Activated naive CD4-positive, alpha-beta T cell treated with anti-CD3 and anti-CD28 coated beads, Interleukin-2, amount 10 ng/mL, durations not matched to agents 7 days and 5 days (primary cell): ENCODE results near the gene IGSF6.
A peak's percentile ranks its signal among the peaks of the same experiment; 100 is the strongest.
"Not testable (repeated sequence)": the region's sequence is repeated elsewhere in the genome, so short reads cannot be mapped to it uniquely, and the experiment has no call there.

Experiments used
- CTCF ChIA-PET: fragments of 350-600 bp; sonication (Branson Sonifier 250); formaldehyde crosslinking; loops from one replicate; lab custom pipeline; 2021; ENCODE audit warnings: antibody characterized with exemption; lab: Charles Lee
- DNase-seq: peaks from one replicate; pipeline ENCODE4 v3.0.0-alpha.2; 2020
- H3K27ac Mint-ChIP-seq: one replicate; pipeline ENCODE4 v1.8.0; 2021; ENCODE audit warnings: mild to moderate bottlenecking, moderate library complexity, mixed read lengths
- H3K27me3 Mint-ChIP-seq: one replicate; pipeline ENCODE4 v1.8.0; 2021; ENCODE audit warnings: mild to moderate bottlenecking, mixed read lengths
- H3K36me3 Mint-ChIP-seq: one replicate; pipeline ENCODE4 v1.8.0; 2021; ENCODE audit warnings: mixed read lengths
- H3K4me1 Mint-ChIP-seq: one replicate; pipeline ENCODE4 v1.8.0; 2021; ENCODE audit warnings: mixed read lengths
- H3K4me3 Mint-ChIP-seq: one replicate; pipeline ENCODE4 v1.8.0; 2021; ENCODE audit warnings: mild to moderate bottlenecking, moderate library complexity, mixed read lengths
- H3K9me3 Mint-ChIP-seq: one replicate; pipeline ENCODE4 v1.8.0; 2021; ENCODE audit warnings: mixed read lengths

The IGSF6 gene

GRCh38 chr16:21652453-21652852 lies at the start of gene IGSF6:
Gene IGSF6, minus strand, starts transcription at chr16:21652608. Its CDS starts 10 bp downstream, at chr16:21652598.
- Mint-ChIP-seq H3K27me3 (no peaks in the 10 kb centered on the region), H3K27ac (no peak within 1 kb of the TSS), H3K4me1 (peaks cover 46% of the 10 kb centered on the region), H3K36me3 (peaks cover 21% of the 10 kb centered on the region), H3K4me3 (no peak within 1 kb of the TSS), H3K9me3 (no peaks in the 10 kb centered on the region)
- DNase-seq: no peak
- CTCF ChIA-PET: no interaction called here

GRCh38 chr16:21701271-21701670 lies 48.9 kb upstream of the IGSF6 start:
- Mint-ChIP-seq H3K36me3 (no peaks in the 10 kb centered on the region), H3K9me3 (no peaks in the 10 kb centered on the region), H3K4me1 (no peaks in the 10 kb centered on the region), H3K27me3 (no peaks in the 10 kb centered on the region), H3K4me3 (no peak overlapping the region), H3K27ac (peak overlapping the region; percentile 58)
- CTCF ChIA-PET: interaction anchor here (0.6 to 1.7 kb wide), 4 partner anchors 44 to 1315 kb away, joined by 3 to 5 read pairs (median 3); no protein-coding TSS in a partner anchor
- no peak for DNase-seq

GRCh38 chr16:21698169-21699032 lies 46.0 kb upstream of the IGSF6 start:
- no peak for DNase-seq
- H3K9me3 Mint-ChIP-seq: no peaks in the 10 kb centered on the region
- no peaks in the 10 kb centered on the region for H3K4me1 Mint-ChIP-seq
- no peak overlapping the region for H3K27ac Mint-ChIP-seq
- CTCF ChIA-PET: interaction anchor here (0.5 to 1.4 kb wide), 4 partner anchors 10 to 114 kb away, joined by 3 read pairs; no protein-coding TSS in a partner anchor
- no peaks in the 10 kb centered on the region for H3K36me3 Mint-ChIP-seq
- H3K4me3 Mint-ChIP-seq: no peak overlapping the region
- peaks cover 9% of the 10 kb centered on the region for H3K27me3 Mint-ChIP-seq

- Mint-ChIP-seq H3K4me1 (no peaks in the 10 kb centered on the region), H3K36me3 (no peaks in the 10 kb centered on the region), H3K4me3 (no peak overlapping the region), H3K27me3 (peaks cover 9% of the 10 kb centered on the region), H3K27ac (no peak overlapping the region), H3K9me3 (no peaks in the 10 kb centered on the region)
- DNase-seq: no peak
- CTCF ChIA-PET: no interaction called here
Measured at GRCh38 chr16:21697032-21697431, 44.6 kb upstream of the IGSF6 start.

GRCh38 chr16:21694609-21695008 lies 42.2 kb upstream of the IGSF6 start:
- peaks cover 9% of the 10 kb centered on the region for H3K27me3 Mint-ChIP-seq
- no peaks in the 10 kb centered on the region for H3K9me3 Mint-ChIP-seq
- no peaks in the 10 kb centered on the region for H3K36me3 Mint-ChIP-seq
- no peak overlapping the region for H3K4me3 Mint-ChIP-seq
- CTCF ChIA-PET: no interaction called here
- no peaks in the 10 kb centered on the region for H3K4me1 Mint-ChIP-seq
- DNase-seq: no peak
- H3K27ac Mint-ChIP-seq: no peak overlapping the region

- CTCF ChIA-PET, H3K27ac Mint-ChIP-seq, H3K9me3 Mint-ChIP-seq, H3K4me1 Mint-ChIP-seq, H3K36me3 Mint-ChIP-seq, DNase-seq, H3K4me3 Mint-ChIP-seq: not testable (repeated sequence)
- H3K27me3 Mint-ChIP-seq: peaks cover 21% of the 10 kb centered on the region
Measured at GRCh38 chr16:21690967-21691366, 38.6 kb upstream of the IGSF6 start.

- no peaks in the 10 kb centered on the region for H3K4me1 Mint-ChIP-seq
- no peak overlapping the region for H3K4me3 Mint-ChIP-seq
- H3K27me3 Mint-ChIP-seq: peaks cover 15% of the 10 kb centered on the region
- no peaks in the 10 kb centered on the region for H3K9me3 Mint-ChIP-seq
- CTCF ChIA-PET: no interaction called here
- H3K27ac Mint-ChIP-seq: no peak overlapping the region
- no peaks in the 10 kb centered on the region for H3K36me3 Mint-ChIP-seq
- DNase-seq: no peak
Measured at GRCh38 chr16:21689107-21689506, 36.7 kb upstream of the IGSF6 start.

GRCh38 chr16:21685034-21685455 lies 32.6 kb upstream of the IGSF6 start:
- no peaks in the 10 kb centered on the region for H3K4me1 Mint-ChIP-seq
- H3K4me3 Mint-ChIP-seq: no peak overlapping the region
- DNase-seq: no peak
- no peaks in the 10 kb centered on the region for H3K36me3 Mint-ChIP-seq
- CTCF ChIA-PET: interaction anchor here (1.1 to 2.5 kb wide), 3 partner anchors 26 to 37 kb away, joined by 3 to 8 read pairs (median 4); no protein-coding TSS in a partner anchor
- H3K27ac Mint-ChIP-seq: no peak overlapping the region
- no peaks in the 10 kb centered on the region for H3K9me3 Mint-ChIP-seq
- peaks cover 32% of the 10 kb centered on the region for H3K27me3 Mint-ChIP-seq

GRCh38 chr16:21684199-21684598 lies 31.8 kb upstream of the IGSF6 start:
- CTCF ChIA-PET: interaction anchor here (0.6 to 2.5 kb wide), 8 partner anchors 15 to 101 kb away, joined by 3 to 8 read pairs (median 4); no protein-coding TSS in a partner anchor
- Mint-ChIP-seq H3K9me3 (no peaks in the 10 kb centered on the region), H3K4me1 (no peaks in the 10 kb centered on the region), H3K27me3 (peaks cover 35% of the 10 kb centered on the region), H3K27ac (no peak overlapping the region), H3K36me3 (no peaks in the 10 kb centered on the region), H3K4me3 (no peak overlapping the region)
- DNase-seq: peak; percentile 45

- CTCF ChIA-PET: interaction anchor here (0.6 to 2.5 kb wide), 5 partner anchors 18 to 715 kb away, joined by 3 to 8 read pairs (median 5); no protein-coding TSS in a partner anchor
- peaks cover 36% of the 10 kb centered on the region for H3K27me3 Mint-ChIP-seq
- H3K4me1 Mint-ChIP-seq: no peaks in the 10 kb centered on the region
- no peak overlapping the region for H3K27ac Mint-ChIP-seq
- H3K36me3 Mint-ChIP-seq: no peaks in the 10 kb centered on the region
- no peak overlapping the region for H3K4me3 Mint-ChIP-seq
- no peaks in the 10 kb centered on the region for H3K9me3 Mint-ChIP-seq
- DNase-seq: no peak
Measured at GRCh38 chr16:21683184-21683583, 30.8 kb upstream of the IGSF6 start.

GRCh38 chr16:21680714-21681113 lies 28.3 kb upstream of the IGSF6 start:
- CTCF ChIA-PET: interaction anchor here (1.0 to 1.2 kb wide), 2 partner anchors 28 to 461 kb away, joined by 3 read pairs; no protein-coding TSS in a partner anchor
- not testable (repeated sequence) for H3K36me3 Mint-ChIP-seq, H3K4me1 Mint-ChIP-seq, H3K9me3 Mint-ChIP-seq, H3K4me3 Mint-ChIP-seq, DNase-seq, H3K27ac Mint-ChIP-seq
- H3K27me3 Mint-ChIP-seq: peaks cover 29% of the 10 kb centered on the region

GRCh38 chr16:21674456-21674855 lies 22.0 kb upstream of the IGSF6 start:
- DNase-seq, CTCF ChIA-PET, H3K9me3 Mint-ChIP-seq, H3K27ac Mint-ChIP-seq, H3K36me3 Mint-ChIP-seq, H3K4me3 Mint-ChIP-seq, H3K4me1 Mint-ChIP-seq: not testable (repeated sequence)
- H3K27me3 Mint-ChIP-seq: peaks cover 23% of the 10 kb centered on the region

GRCh38 chr16:21673469-21673868 lies 21.1 kb upstream of the IGSF6 start:
- no peak overlapping the region for H3K27ac Mint-ChIP-seq
- H3K27me3 Mint-ChIP-seq: peaks cover 20% of the 10 kb centered on the region
- no peak overlapping the region for H3K4me3 Mint-ChIP-seq
- no peaks in the 10 kb centered on the region for H3K36me3 Mint-ChIP-seq
- H3K9me3 Mint-ChIP-seq: peaks cover 5% of the 10 kb centered on the region
- H3K4me1 Mint-ChIP-seq: no peaks in the 10 kb centered on the region
- DNase-seq: no peak
- CTCF ChIA-PET: interaction anchor here (1.2 kb wide), 1 partner anchor 16 kb away, joined by 4 read pairs; no protein-coding TSS in a partner anchor

- CTCF ChIA-PET: interaction anchor here (0.9 to 1.1 kb wide), 2 partner anchors 11 to 85 kb away, joined by 3 to 4 read pairs; no protein-coding TSS in a partner anchor
- DNase-seq: no peak
- Mint-ChIP-seq H3K36me3 (no peaks in the 10 kb centered on the region), H3K4me3 (no peak overlapping the region), H3K27me3 (peaks cover 43% of the 10 kb centered on the region), H3K27ac (no peak overlapping the region), H3K9me3 (no peaks in the 10 kb centered on the region), H3K4me1 (peaks cover 7% of the 10 kb centered on the region)
Measured at GRCh38 chr16:21667575-21667974, 15.2 kb upstream of the IGSF6 start.
